Colonic mucosa (tissue), 4 donors: ENCODE data around the gene SLC38A10. TPM values are rescaled to one million over a fixed set of nuclear protein-coding genes. Genes with fewer than 3 reads are reported as not detected.

Experiments
- DNase-seq: peaks from one replicate; pipeline ENCODE4 v3.0.0-alpha.2; 2020
- H3K27ac ChIP-seq: fragments of 200-600 bp; one replicate; pipeline ENCODE4 v1.8.0; 2021
- H3K27me3 ChIP-seq: fragments of 200-600 bp; one replicate; pipeline ENCODE4 v1.8.0; 2021
- H3K36me3 ChIP-seq: fragments of 200-600 bp; one replicate; pipeline ENCODE4 v1.8.0; 2021
- H3K4me1 ChIP-seq: fragments of 200-600 bp; one replicate; pipeline ENCODE4 v1.8.0; 2021; ENCODE audit warnings: mild to moderate bottlenecking
- H3K4me3 ChIP-seq: fragments of 200-600 bp; one replicate; pipeline ENCODE4 v1.8.0; 2021
- H3K9ac ChIP-seq, 2 donors: one replicate each; pipeline ENCODE4 v1.7.0; 2013; ENCODE audit warnings: control low read depth in 2 of 2, low read depth in 2 of 2, low read length in 2 of 2
- H3K9me3 ChIP-seq: fragments of 200-600 bp; one replicate; pipeline ENCODE4 v1.8.0; 2021
- CTCF ChIP-seq: fragments of 200-600 bp; IDR thresholded peaks from one replicate; pipeline ENCODE4 v1.8.0; 2022; ENCODE audit warnings: antibody characterized with exemption, mild to moderate bottlenecking
- intact Hi-C: fragments of 100-400 bp; cut with DNase I; formaldehyde crosslinking; loops from one replicate; pipeline ENCODE4 v1.14.1; 2022
- total RNA-seq, 2 donors: library from RNA; stranded (reverse); fragmentation: NEBNext Ultra II Directional in 1 of 2; extraction: Animal tissue kit (Norgen Biotek cat#: 25700) in 1 of 2; gene quantifications; one replicate each; pipeline ENCODE4 v1.2.1, GENCODE V29; 2021
- donor health status: healthy.
- donor health status: DM: no; HTN: no; CAD: no.
- donor health status: DM: no; HTN: no; CAD: no.

The SLC38A10 gene
- total RNA-seq, 2 donors from 2014 or later, result 67.5 to 139 TPM

- no peak for TF ChIP-seq CTCF
- Histone ChIP-seq H3K9ac (no peak overlapping the region), H3K9me3 (no peaks in the 10 kb centered on the region), H3K27ac (no peak overlapping the region), H3K4me1 (no peaks in the 10 kb centered on the region), H3K27me3 (no peaks in the 10 kb centered on the region), H3K4me3 (no peak overlapping the region), H3K36me3 (no peaks in the 10 kb centered on the region)
- intact Hi-C loops, result no loop called here
- DNase-seq, result no peak
These were observed 90.5 kb downstream of the SLC38A10 start for GRCh38 chr17:81204578-81204977.

- H3K4me1 ChIP-seq, result no peaks in the 10 kb centered on the region
- intact Hi-C loops, result no loop called here
- no peak overlapping the region for H3K4me3 ChIP-seq
- H3K9me3 ChIP-seq, result no peaks in the 10 kb centered on the region
- H3K27ac ChIP-seq, result no peak overlapping the region
- no peaks in the 10 kb centered on the region for H3K27me3 ChIP-seq
- H3K9ac ChIP-seq, result no peak overlapping the region
- no peaks in the 10 kb centered on the region for H3K36me3 ChIP-seq
- no peak for DNase-seq
- no peak for TF ChIP-seq CTCF
These were observed 92.0 kb downstream of the SLC38A10 start for GRCh38 chr17:81203136-81203535.

GRCh38 chr17:81202318-81202717, 92.8 kb downstream of the SLC38A10 start:
- Histone ChIP-seq H3K4me1 (no peaks in the 10 kb centered on the region), H3K9ac (no peak overlapping the region), H3K4me3 (no peak overlapping the region), H3K9me3 (no peaks in the 10 kb centered on the region), H3K27me3 (no peaks in the 10 kb centered on the region), H3K36me3 (no peaks in the 10 kb centered on the region), H3K27ac (no peak overlapping the region)
- intact Hi-C loops, result no loop called here
- no peak for DNase-seq
- no peak for TF ChIP-seq CTCF

- TF ChIP-seq CTCF, result peak; percentile 45
- no peak overlapping the region for H3K9ac ChIP-seq
- no peak overlapping the region for H3K27ac ChIP-seq
- intact Hi-C loops, result no loop called here
- no peaks in the 10 kb centered on the region for H3K27me3 ChIP-seq
- H3K4me1 ChIP-seq, result no peaks in the 10 kb centered on the region
- no peaks in the 10 kb centered on the region for H3K9me3 ChIP-seq
- H3K36me3 ChIP-seq, result no peaks in the 10 kb centered on the region
- no peak overlapping the region for H3K4me3 ChIP-seq
- DNase-seq, result peak; percentile 75
These were observed 94.2 kb downstream of the SLC38A10 start for GRCh38 chr17:81200695-81201580.

GRCh38 chr17:81200201-81200600, 94.9 kb downstream of the SLC38A10 start:
- Histone ChIP-seq H3K4me1 (no peaks in the 10 kb centered on the region), H3K36me3 (no peaks in the 10 kb centered on the region), H3K9ac (no peak overlapping the region), H3K27ac (no peak overlapping the region), H3K9me3 (no peaks in the 10 kb centered on the region), H3K4me3 (no peak overlapping the region), H3K27me3 (no peaks in the 10 kb centered on the region)
- no peak for TF ChIP-seq CTCF
- no peak for DNase-seq
- intact Hi-C loops, result no loop called here
